ENCODE measurements around the gene RTL5. TPM values are rescaled to one million over a fixed set of nuclear protein-coding genes. Genes with fewer than 3 reads are reported as not detected.
A peak's percentile ranks its signal among the peaks of the same experiment; 100 is the strongest.
"Not testable (repeated sequence)": the region's sequence is repeated elsewhere in the genome, so short reads cannot be mapped to it uniquely, and the experiment has no call there.

The RTL5 gene
- under 1 TPM; 0.08 TPM for total RNA-seq

- Mint-ChIP-seq H3K27me3 (peaks cover 55% of the 10 kb centered on the region), H3K4me1 (peaks cover 4% of the 10 kb centered on the region), H3K9me3 (no peaks in the 10 kb centered on the region), H3K27ac (no peak within 1 kb of the TSS), H3K36me3 (no peaks in the 10 kb centered on the region), H3K4me3 (peak within 1 kb of the TSS; percentile 62)
- DNase-seq, result peak; percentile 58
Observed at GRCh38 chrX:72131317-72132294, at the start of gene RTL5. TSS of gene RTL5 (minus strand) at chrX:72131915.

DNA sequence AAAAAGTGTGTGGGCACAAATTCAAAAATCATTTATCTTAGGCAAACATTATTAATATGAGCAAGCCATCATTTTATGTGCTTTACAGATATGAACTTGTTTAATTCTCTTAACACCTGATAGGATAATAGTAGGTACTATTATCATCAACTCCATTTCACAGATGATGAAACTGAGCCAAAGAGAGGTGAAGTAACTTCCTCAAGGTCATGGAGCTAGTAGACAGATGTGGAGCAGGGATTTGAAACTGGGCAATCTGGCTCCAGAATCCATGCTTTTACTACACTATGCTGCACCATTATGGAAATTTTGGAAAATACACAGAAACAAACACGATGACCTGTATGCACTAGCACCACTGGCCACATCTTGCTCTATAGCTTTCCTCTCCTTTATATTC lies 48.8 kb upstream of the RTL5 start:
- Mint-ChIP-seq H3K4me1 (peaks cover 9% of the 10 kb centered on the region), H3K4me3 (peak overlapping the region; percentile 47), H3K27me3 (no peaks in the 10 kb centered on the region), H3K27ac (peak overlapping the region; percentile 67), H3K36me3 (peaks cover 5% of the 10 kb centered on the region), H3K9me3 (no peaks in the 10 kb centered on the region)
- no peak for DNase-seq

DNA sequence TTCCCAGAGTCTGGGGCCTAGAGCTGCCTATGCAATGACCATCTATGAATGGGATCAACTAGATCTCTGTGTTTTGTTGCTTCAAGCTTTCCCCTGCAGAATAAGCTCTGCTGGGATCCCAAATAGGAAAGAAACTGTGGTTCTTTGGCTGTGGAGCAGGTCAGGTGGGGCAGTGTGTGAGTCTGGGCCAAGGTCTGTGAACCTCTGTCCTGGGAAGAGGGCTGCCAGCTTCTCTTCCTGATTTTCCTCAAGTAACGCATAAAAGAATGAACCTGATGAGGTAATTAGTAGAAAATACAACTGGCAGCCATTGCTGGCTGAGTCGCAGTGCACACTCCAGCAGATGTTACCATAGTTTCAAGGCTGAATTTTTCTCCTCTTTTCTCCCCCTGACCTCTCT lies 45.3 kb upstream of the RTL5 start:
- Mint-ChIP-seq H3K36me3 (no peaks in the 10 kb centered on the region), H3K9me3 (no peaks in the 10 kb centered on the region), H3K4me1 (peaks cover 5% of the 10 kb centered on the region), H3K4me3 (no peak overlapping the region), H3K27me3 (no peaks in the 10 kb centered on the region), H3K27ac (no peak overlapping the region)
- DNase-seq, result no peak

DNA sequence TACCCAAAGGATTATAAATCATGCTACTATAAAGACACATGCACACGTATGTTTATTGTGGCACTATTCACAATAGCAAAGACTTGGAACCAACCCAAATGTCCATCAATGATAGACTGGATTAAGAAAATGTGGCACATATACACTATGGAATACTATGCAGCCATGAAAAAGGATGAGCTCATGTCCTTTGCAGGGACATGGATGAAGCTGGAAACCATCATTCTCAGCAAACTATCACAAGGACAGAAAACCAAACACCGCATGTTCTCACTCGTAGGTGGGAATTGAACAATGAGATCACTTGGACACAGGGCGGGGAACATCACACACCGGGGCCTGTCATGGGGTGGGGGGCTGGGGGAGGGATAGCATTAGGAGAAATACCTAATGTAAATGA lies 44.6 kb upstream of the RTL5 start:
- H3K4me1 Mint-ChIP-seq, H3K4me3 Mint-ChIP-seq, H3K27ac Mint-ChIP-seq, DNase-seq, H3K36me3 Mint-ChIP-seq, H3K27me3 Mint-ChIP-seq, H3K9me3 Mint-ChIP-seq: not testable (repeated sequence)

- DNase-seq, result peak; percentile 12
- H3K36me3 Mint-ChIP-seq, result no peaks in the 10 kb centered on the region
- H3K4me1 Mint-ChIP-seq, result peaks cover 4% of the 10 kb centered on the region
- peak overlapping the region; percentile 22 for H3K4me3 Mint-ChIP-seq
- no peaks in the 10 kb centered on the region for H3K27me3 Mint-ChIP-seq
- peak overlapping the region; percentile 84 for H3K27ac Mint-ChIP-seq
- H3K9me3 Mint-ChIP-seq, result no peaks in the 10 kb centered on the region
Observed at GRCh38 chrX:72169008-72169728, 37.5 kb upstream of the RTL5 start.

DNA sequence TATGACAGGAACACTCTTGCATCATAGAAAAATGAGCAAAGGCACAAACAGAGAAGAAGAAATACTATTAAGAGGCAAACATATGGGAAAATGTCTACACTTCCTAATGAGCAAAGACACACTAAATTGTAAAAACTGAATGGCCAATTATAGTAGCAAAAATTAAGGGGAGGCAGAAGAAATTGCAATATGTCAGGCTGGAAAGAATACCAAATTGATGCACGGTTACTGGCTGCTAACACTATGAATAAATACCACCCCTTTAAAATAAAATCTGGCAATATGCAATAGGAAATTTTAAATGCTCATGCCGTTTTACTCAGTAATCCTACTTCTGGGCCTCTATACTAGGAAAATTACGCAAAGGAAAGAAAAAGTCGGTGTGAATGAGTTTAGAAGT lies 33.8 kb upstream of the RTL5 start:
- Mint-ChIP-seq H3K36me3 (no peaks in the 10 kb centered on the region), H3K9me3 (no peaks in the 10 kb centered on the region), H3K27me3 (no peaks in the 10 kb centered on the region), H3K4me1 (peaks cover 4% of the 10 kb centered on the region), H3K27ac (no peak overlapping the region), H3K4me3 (no peak overlapping the region)
- DNase-seq, result no peak

- no peak for DNase-seq
- Mint-ChIP-seq H3K36me3 (no peaks in the 10 kb centered on the region), H3K4me1 (no peaks in the 10 kb centered on the region), H3K27me3 (peaks cover 3% of the 10 kb centered on the region), H3K27ac (no peak overlapping the region), H3K4me3 (no peak overlapping the region), H3K9me3 (no peaks in the 10 kb centered on the region)
Observed at GRCh38 chrX:72159769-72160168, 28.1 kb upstream of the RTL5 start.

DNA sequence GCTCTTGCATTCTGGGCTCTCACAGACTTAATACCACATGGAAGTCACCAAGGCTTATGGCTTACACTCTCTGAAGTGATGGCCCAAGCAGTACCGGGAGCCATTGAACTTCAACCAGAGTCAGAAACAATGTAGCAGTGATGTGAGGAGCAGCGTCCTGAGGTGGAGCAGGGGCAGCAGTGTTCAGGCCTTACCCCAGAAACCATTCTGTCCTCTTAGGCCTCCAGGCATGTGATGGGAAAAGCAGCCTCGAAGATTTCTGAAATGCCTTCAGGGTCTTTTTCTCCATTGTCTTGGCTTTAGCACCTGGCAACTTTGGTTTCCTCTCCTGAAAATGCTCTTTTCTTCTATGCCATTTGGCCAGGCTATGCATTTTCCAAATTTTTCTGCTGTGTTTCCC lies 27.1 kb upstream of the RTL5 start:
- no peak overlapping the region for H3K27ac Mint-ChIP-seq
- no peaks in the 10 kb centered on the region for H3K4me1 Mint-ChIP-seq
- H3K27me3 Mint-ChIP-seq, result peaks cover 3% of the 10 kb centered on the region
- no peaks in the 10 kb centered on the region for H3K9me3 Mint-ChIP-seq
- H3K4me3 Mint-ChIP-seq, result no peak overlapping the region
- H3K36me3 Mint-ChIP-seq, result no peaks in the 10 kb centered on the region
- DNase-seq, result no peak

- H3K27ac Mint-ChIP-seq, result no peak overlapping the region
Observed at GRCh38 chrX:72146527-72146926, 14.8 kb upstream of the RTL5 start.

DNA sequence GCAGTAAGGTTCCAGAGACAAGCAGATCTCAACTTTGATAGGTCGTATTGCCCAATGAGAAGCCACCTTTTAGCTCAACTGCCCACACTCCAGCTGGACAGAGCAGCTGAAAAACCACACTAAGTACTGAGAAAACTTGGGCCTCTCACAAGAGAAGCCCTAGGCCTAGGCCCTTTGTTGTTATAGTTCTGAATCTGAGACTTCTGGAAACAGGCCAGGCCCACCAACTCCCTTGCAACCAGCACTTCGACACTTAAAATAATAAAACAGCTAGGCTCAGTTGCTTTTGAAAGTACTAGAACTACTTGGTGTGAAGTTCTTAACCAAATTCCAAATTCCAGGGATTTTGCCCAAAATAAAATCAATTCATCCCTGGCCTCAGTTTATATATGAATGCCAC lies 13.5 kb upstream of the RTL5 start:
- H3K4me1 Mint-ChIP-seq, result peaks cover 20% of the 10 kb centered on the region
- DNase-seq, result no peak
- H3K27ac Mint-ChIP-seq, result no peak overlapping the region
- peaks cover 10% of the 10 kb centered on the region for H3K27me3 Mint-ChIP-seq
- no peaks in the 10 kb centered on the region for H3K9me3 Mint-ChIP-seq
- no peak overlapping the region for H3K4me3 Mint-ChIP-seq
- H3K36me3 Mint-ChIP-seq, result no peaks in the 10 kb centered on the region

More at GRCh38 chrX:72146527-72146926, 14.8 kb upstream of the RTL5 start:
- Mint-ChIP-seq H3K4me3 (no peak overlapping the region), H3K9me3 (no peaks in the 10 kb centered on the region), H3K36me3 (no peaks in the 10 kb centered on the region), H3K4me1 (peaks cover 17% of the 10 kb centered on the region), H3K27me3 (peaks cover under 1% of the 10 kb centered on the region)
- DNase-seq, result no peak

GRCh38 chrX:72143609-72143907 lies 11.8 kb upstream of the RTL5 start:
- DNase-seq, result no peak
- H3K36me3 Mint-ChIP-seq, result no peaks in the 10 kb centered on the region
- H3K27ac Mint-ChIP-seq, result no peak overlapping the region
- no peak overlapping the region for H3K4me3 Mint-ChIP-seq
- H3K27me3 Mint-ChIP-seq, result peaks cover 10% of the 10 kb centered on the region
- peaks cover 20% of the 10 kb centered on the region for H3K4me1 Mint-ChIP-seq
- H3K9me3 Mint-ChIP-seq, result no peaks in the 10 kb centered on the region

DNA sequence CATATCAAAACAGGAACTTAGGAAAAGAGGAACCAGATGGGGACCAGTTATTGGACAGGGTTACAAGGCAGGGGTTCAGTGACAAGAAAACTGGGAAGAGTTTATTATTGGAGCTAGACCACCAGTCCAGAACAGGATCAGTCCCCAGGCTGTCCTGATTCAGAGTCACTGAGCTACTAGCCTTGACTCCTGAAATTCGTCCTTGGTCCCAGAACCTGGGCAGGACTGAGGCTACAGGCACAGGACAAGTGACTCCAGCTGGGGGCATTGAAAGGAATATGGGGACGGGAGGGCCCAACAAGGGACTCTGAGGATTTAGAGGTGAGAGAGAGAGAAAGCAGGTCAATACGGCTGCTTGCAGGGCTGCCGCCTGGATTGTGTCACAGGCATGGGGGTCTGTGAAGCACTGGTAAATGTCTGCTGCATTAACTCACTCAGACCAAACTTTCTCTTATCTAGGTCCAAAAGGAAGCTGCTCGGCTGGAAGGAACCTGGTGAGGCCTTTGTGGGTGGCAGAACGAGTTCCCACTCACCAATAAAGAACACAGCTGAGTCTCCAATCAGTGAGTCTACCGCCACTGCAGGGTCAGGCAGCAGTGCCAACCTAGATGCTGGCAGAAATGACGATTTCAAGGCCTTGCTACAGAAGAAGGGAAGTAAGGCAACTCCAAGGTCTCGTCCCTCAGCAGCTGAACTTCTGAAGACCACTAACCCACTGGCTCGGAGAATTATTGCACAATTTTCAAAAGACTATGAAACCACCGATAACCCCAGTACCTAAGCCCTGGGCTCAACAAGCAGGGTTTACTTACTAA lies 11.3 kb upstream of the RTL5 start:
- H3K4me1 Mint-ChIP-seq, result peaks cover 20% of the 10 kb centered on the region
- no peaks in the 10 kb centered on the region for H3K9me3 Mint-ChIP-seq
- DNase-seq, result no peak
- H3K4me3 Mint-ChIP-seq, result no peak overlapping the region
- peaks cover 12% of the 10 kb centered on the region for H3K27me3 Mint-ChIP-seq
- no peaks in the 10 kb centered on the region for H3K36me3 Mint-ChIP-seq
- no peak overlapping the region for H3K27ac Mint-ChIP-seq

- no peaks in the 10 kb centered on the region for H3K36me3 Mint-ChIP-seq
- no peak overlapping the region for H3K27ac Mint-ChIP-seq
- no peak for DNase-seq
- H3K4me3 Mint-ChIP-seq, result no peak overlapping the region
- no peaks in the 10 kb centered on the region for H3K9me3 Mint-ChIP-seq
- H3K4me1 Mint-ChIP-seq, result peaks cover 20% of the 10 kb centered on the region
- peaks cover 13% of the 10 kb centered on the region for H3K27me3 Mint-ChIP-seq
Observed at GRCh38 chrX:72142094-72142793, 10.5 kb upstream of the RTL5 start.

DNA sequence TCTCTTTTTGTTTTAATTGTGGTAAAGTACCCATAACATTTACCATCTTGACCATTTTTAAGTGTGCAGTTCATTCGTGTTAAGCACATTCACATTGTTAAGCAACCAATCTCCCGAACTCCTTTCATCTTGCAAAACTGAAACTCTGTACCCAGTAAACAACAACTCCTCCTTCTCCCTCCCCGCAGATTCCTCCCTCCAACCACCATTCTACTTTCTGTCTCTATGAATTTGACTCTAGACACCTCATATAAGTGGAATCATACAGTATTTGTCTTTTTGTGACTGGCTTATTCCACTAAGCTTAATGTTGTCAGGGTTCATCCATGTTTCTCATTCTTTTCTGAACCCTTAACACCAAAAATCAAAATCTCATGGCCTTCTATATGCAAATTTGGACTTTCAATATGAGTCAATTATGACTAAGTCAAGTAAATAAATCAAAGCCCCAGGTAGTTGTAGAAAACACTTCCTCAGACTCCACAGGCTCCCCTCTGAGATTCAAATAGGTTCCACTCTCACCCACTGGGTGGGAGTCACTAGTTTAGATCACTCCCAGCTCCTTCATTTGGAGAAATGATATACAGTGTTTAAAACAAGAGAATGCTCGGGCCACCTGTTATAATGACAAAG lies 9.8 kb upstream of the RTL5 start:
- Mint-ChIP-seq H3K4me3 (no peak overlapping the region), H3K4me1 (peaks cover 20% of the 10 kb centered on the region), H3K27me3 (peaks cover 13% of the 10 kb centered on the region), H3K9me3 (no peaks in the 10 kb centered on the region), H3K36me3 (no peaks in the 10 kb centered on the region), H3K27ac (no peak overlapping the region)
- no peak for DNase-seq

Measured in activated naive CD8-positive, alpha-beta T cell treated with anti-CD3 and anti-CD28 coated beads for 36 hours (primary cell).